CD4-positive, alpha-beta T cell (primary cell): ENCODE results near the gene SOS1. TPM values are rescaled to one million over a fixed set of nuclear protein-coding genes. Genes with fewer than 3 reads are reported as not detected.
A peak's percentile ranks its signal among the peaks of the same experiment; 100 is the strongest.

Experiments
- ATAC-seq: fragments of 200-7000 bp; cut with Tn5 transposase; one replicate; pipeline ENCODE4 v1.10.0; 2022; ENCODE audit warnings: mild to moderate bottlenecking; ENCODE audit not compliant: poor library complexity
- CTCF ChIA-PET: fragments of 350-600 bp; sonication (Branson Sonifier 250); formaldehyde crosslinking; loops from one replicate; lab custom pipeline; 2021; ENCODE audit warnings: antibody characterized with exemption, inconsistent platforms; lab: Charles Lee
- POLR2A ChIA-PET: fragments of 350-600 bp; sonication (Branson Sonifier 250); formaldehyde crosslinking; loops from one replicate; lab custom pipeline; 2021; ENCODE audit warnings: antibody characterized with exemption, inconsistent platforms; lab: Charles Lee
- DNase-seq, 14 experiments: peaks; one replicate each; pipeline ENCODE4 v3.0.0-alpha.2; 2013 to 2020; ENCODE audit warnings: mixed read lengths in 2 of 14
- H3K27ac ChIP-seq, 2 donors: one replicate each; pipeline versions ENCODE4 v1.5.1 to v1.7.0; 2013; ENCODE audit warnings: low read length in 2 of 2, low read depth in 1 of 2, mild to moderate bottlenecking in 1 of 2
- H3K27me3 ChIP-seq, 2 experiments: 1 replicate in 1 of 2; 2 replicates in 1 of 2; pipeline versions ENCODE4 v1.6.1 to v1.7.0; 2013; ENCODE audit warnings: low read length in 2 of 2, control low read depth in 1 of 2, mild to moderate bottlenecking in 1 of 2, moderate library complexity in 1 of 2; ENCODE audit not compliant: insufficient read depth in 2 of 2, control insufficient read depth in 1 of 2
- H3K36me3 ChIP-seq: one replicate; pipeline ENCODE4 v1.6.1; 2013; ENCODE audit warnings: low read length, control low read depth; ENCODE audit not compliant: insufficient read depth
- H3K4me1 ChIP-seq: one replicate; pipeline ENCODE4 v1.6.1; 2013; ENCODE audit warnings: low read length, control low read depth; ENCODE audit not compliant: insufficient read depth
- H3K4me3 ChIP-seq: one replicate; pipeline ENCODE4 v1.5.1; 2013; ENCODE audit warnings: mild to moderate bottlenecking, low read length, moderate library complexity
- H3K9me3 ChIP-seq, 2 experiments: 1 replicate in 1 of 2; 2 replicates in 1 of 2; pipeline versions ENCODE4 v1.6.1 to v1.7.0; 2013; ENCODE audit warnings: low read length in 2 of 2, mild to moderate bottlenecking in 2 of 2, control low read depth in 1 of 2, moderate library complexity in 1 of 2; ENCODE audit not compliant: control insufficient read depth in 1 of 2, insufficient read depth in 1 of 2
- H3K27ac Mint-ChIP-seq: one replicate; pipeline ENCODE4 v1.8.0; 2020; ENCODE audit warnings: mixed read lengths
- H3K27me3 Mint-ChIP-seq: one replicate; pipeline ENCODE4 v1.8.0; 2021; ENCODE audit warnings: mixed read lengths
- H3K36me3 Mint-ChIP-seq: one replicate; pipeline ENCODE4 v1.8.0; 2021; ENCODE audit warnings: low read depth, mixed read lengths
- H3K4me1 Mint-ChIP-seq: one replicate; pipeline ENCODE4 v1.8.0; 2021; ENCODE audit warnings: low read depth, mixed read lengths
- H3K4me3 Mint-ChIP-seq: one replicate; pipeline ENCODE4 v1.8.0; 2020; ENCODE audit warnings: mild to moderate bottlenecking, mixed read lengths
- H3K9me3 Mint-ChIP-seq: one replicate; pipeline ENCODE4 v1.8.0; 2020; ENCODE audit warnings: mixed read lengths
- intact Hi-C, 2 experiments: fragments of 100-400 bp; cut with DNase I in 1 of 2; cut with micrococcal nuclease in 1 of 2; formaldehyde crosslinking; loops; one replicate each; pipeline versions ENCODE4 v1.15.1 to v1.9.0; 2023 to 2025; cut with DNase I, micrococcal nuclease
- total RNA-seq, 174 experiments: library from RNA in 2 of 174; stranded (reverse) in 2 of 174; gene quantifications; one replicate each; pipeline ENCODE4 v1.2.3 and lab custom pipeline; 2021 to 2026
- TF ChIP-seq, protein P1 (sequence below): fragments of 200-600 bp; IDR thresholded peaks from one replicate; pipeline ENCODE4 v1.8.0; 2022; ENCODE audit warnings: antibody characterized with exemption, mild to moderate bottlenecking

The SOS1 gene
- total RNA-seq, 2 experiments from 2014 or later = 16.4 to 16.9 TPM

- DNase-seq (no peak), ATAC-seq (no peak)
- no peaks in the 10 kb centered on the region for H3K27me3 ChIP-seq
- POLR2A ChIA-PET = no interaction called here
- no peaks in the 10 kb centered on the region for H3K36me3 Mint-ChIP-seq
- TF ChIP-seq, protein P1, sequence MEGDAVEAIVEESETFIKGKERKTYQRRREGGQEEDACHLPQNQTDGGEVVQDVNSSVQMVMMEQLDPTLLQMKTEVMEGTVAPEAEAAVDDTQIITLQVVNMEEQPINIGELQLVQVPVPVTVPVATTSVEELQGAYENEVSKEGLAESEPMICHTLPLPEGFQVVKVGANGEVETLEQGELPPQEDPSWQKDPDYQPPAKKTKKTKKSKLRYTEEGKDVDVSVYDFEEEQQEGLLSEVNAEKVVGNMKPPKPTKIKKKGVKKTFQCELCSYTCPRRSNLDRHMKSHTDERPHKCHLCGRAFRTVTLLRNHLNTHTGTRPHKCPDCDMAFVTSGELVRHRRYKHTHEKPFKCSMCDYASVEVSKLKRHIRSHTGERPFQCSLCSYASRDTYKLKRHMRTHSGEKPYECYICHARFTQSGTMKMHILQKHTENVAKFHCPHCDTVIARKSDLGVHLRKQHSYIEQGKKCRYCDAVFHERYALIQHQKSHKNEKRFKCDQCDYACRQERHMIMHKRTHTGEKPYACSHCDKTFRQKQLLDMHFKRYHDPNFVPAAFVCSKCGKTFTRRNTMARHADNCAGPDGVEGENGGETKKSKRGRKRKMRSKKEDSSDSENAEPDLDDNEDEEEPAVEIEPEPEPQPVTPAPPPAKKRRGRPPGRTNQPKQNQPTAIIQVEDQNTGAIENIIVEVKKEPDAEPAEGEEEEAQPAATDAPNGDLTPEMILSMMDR = no peak
- H3K27ac Mint-ChIP-seq = no peak overlapping the region
- no peaks in the 10 kb centered on the region for H3K4me1 Mint-ChIP-seq
- H3K4me3 ChIP-seq = no peak overlapping the region
- no peak overlapping the region for H3K27ac ChIP-seq
- intact Hi-C loops = loop anchor here in 1 of 2 experiments (5.0 kb wide), 1 partner anchor 113 kb away; no protein-coding TSS in a partner anchor
- H3K27me3 Mint-ChIP-seq = no peaks in the 10 kb centered on the region
- no peaks in the 10 kb centered on the region for H3K9me3 ChIP-seq
- CTCF ChIA-PET = interaction anchor here (0.6 to 3.7 kb wide), 2 partner anchors 77 to 279 kb away, joined by 3 to 45 read pairs; no protein-coding TSS in a partner anchor
- H3K4me1 ChIP-seq = no peaks in the 10 kb centered on the region
- H3K4me3 Mint-ChIP-seq = no peak overlapping the region
- H3K9me3 Mint-ChIP-seq = no peaks in the 10 kb centered on the region
- no peaks in the 10 kb centered on the region for H3K36me3 ChIP-seq
Measured at GRCh38 chr2:38948995-38949394, 171.9 kb downstream of the SOS1 start.

DNA sequence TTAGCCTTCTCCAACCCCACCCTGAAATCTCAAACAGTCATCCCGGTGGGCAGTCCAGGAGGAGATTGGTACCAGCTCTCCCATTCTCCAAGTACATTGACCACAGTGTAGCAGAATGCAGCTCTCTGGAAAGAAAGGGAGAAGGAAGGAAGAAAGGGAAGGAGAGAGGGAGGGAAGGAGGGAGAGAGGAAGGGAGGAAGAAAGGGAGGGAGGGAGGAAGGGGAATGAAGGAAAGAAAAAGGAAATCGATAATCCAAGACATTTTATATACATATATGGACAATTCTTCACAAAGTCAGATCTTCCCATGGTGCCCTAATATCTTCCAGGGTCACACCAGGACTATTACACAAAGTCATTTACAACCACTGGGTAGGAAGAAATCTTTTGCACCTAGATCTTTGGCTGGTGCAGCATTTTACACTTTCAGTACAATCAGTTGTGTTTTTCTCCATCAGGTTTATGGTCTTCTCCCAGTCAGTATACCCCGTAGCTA, 172.4 kb downstream of the SOS1 start:
- H3K4me1 ChIP-seq = no peaks in the 10 kb centered on the region
- H3K36me3 ChIP-seq = no peaks in the 10 kb centered on the region
- H3K4me1 Mint-ChIP-seq = no peaks in the 10 kb centered on the region
- DNase-seq (no peak), ATAC-seq (no peak)
- no peaks in the 10 kb centered on the region for H3K9me3 Mint-ChIP-seq
- ChIA-PET CTCF (interaction anchor here (0.6 to 3.7 kb wide), 4 partner anchors 9 to 280 kb away, joined by 3 to 45 read pairs (median 4); no protein-coding TSS in a partner anchor), POLR2A (interaction anchor here (1.1 to 1.3 kb wide), 3 partner anchors 12 to 281 kb away, joined by 3 to 7 read pairs (median 6); partner anchors contain the start of gene SOS1)
- no peaks in the 10 kb centered on the region for H3K27me3 Mint-ChIP-seq
- no peaks in the 10 kb centered on the region for H3K36me3 Mint-ChIP-seq
- H3K27ac Mint-ChIP-seq = no peak overlapping the region
- H3K9me3 ChIP-seq = no peaks in the 10 kb centered on the region
- no peak overlapping the region for H3K27ac ChIP-seq
- H3K4me3 Mint-ChIP-seq = no peak overlapping the region
- TF ChIP-seq, protein P1 = no peak
- intact Hi-C loops = loop anchor here in 1 of 2 experiments (5.0 kb wide), 1 partner anchor 114 kb away; no protein-coding TSS in a partner anchor
- no peaks in the 10 kb centered on the region for H3K27me3 ChIP-seq
- no peak overlapping the region for H3K4me3 ChIP-seq

DNA sequence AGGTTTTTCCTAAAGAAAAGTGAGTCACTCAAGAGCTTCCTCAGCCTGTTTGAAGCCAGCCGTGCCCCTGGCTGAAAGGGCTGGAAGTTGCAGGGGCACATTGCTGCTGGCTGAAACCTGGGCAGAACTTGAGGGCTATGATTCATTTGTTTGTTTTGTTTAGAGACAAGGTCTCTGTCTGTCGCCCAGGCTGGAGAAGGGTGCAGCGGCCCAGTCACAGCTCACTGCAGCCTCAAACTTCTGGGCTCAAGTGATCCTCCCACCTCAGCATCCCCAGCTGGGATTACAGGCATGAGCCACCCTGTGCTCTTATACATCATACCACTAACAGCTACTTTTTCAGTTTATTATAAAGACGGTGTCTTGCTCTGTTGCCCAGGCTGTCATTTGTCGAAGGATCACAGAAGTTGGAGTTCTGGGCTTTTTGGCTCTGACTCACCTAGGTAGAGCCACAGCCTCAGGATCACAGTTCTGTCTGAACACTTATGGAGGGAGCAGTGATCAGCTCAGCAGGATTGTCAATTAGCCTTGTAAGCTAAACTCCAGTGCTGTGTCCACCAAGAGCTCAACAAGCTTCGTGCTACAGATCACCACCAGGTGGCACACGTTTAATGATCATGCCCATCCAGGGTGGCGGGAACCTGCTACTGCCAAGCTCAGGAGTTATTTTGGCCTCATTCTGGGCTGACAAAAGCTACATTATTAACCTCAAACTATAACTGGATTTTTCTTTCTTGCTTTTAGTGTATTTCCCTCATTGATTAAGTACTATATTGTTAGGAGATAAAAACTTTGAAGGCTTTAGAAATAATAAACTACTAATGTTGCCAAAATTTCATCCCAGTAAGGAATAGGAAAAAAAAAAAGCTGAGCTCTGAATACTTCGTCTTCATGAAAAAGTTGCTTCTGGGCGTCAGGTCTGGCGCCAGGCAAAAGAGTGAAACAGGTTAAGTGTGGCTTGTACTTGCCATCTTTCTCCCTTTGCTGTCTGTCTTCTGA, 173.3 kb downstream of the SOS1 start:
- H3K4me1 ChIP-seq = no peaks in the 10 kb centered on the region
- H3K4me3 Mint-ChIP-seq = no peak overlapping the region
- H3K4me3 ChIP-seq = no peak overlapping the region
- no peak overlapping the region for H3K27ac Mint-ChIP-seq
- no peaks in the 10 kb centered on the region for H3K27me3 ChIP-seq
- peak; percentile 61 for ATAC-seq
- no peaks in the 10 kb centered on the region for H3K9me3 ChIP-seq
- TF ChIP-seq, protein P1 = peak; percentile 69
- intact Hi-C loops = loop anchor here (1.0 to 5.0 kb wide), 4 partner anchors 111 to 284 kb away; no protein-coding TSS in a partner anchor
- no peaks in the 10 kb centered on the region for H3K4me1 Mint-ChIP-seq
- no peaks in the 10 kb centered on the region for H3K36me3 Mint-ChIP-seq
- no peaks in the 10 kb centered on the region for H3K36me3 ChIP-seq
- CTCF ChIA-PET = interaction anchor here (1.1 to 3.7 kb wide), 3 partner anchors 10 to 281 kb away, joined by 3 to 45 read pairs (median 6); no protein-coding TSS in a partner anchor
- POLR2A ChIA-PET = interaction anchor here (1.1 to 1.3 kb wide), 3 partner anchors 13 to 282 kb away, joined by 3 to 7 read pairs (median 6); partner anchors contain the start of gene SOS1
- H3K27me3 Mint-ChIP-seq = no peaks in the 10 kb centered on the region
- DNase-seq = peak; percentile 27 to 78 (median 45)
- H3K27ac ChIP-seq = no peak overlapping the region
- no peaks in the 10 kb centered on the region for H3K9me3 Mint-ChIP-seq
